ENCODE data around the gene ARFGEF2. TPM values are rescaled to one million over a fixed set of nuclear protein-coding genes. Genes with fewer than 3 reads are reported as not detected.
"Not testable (repeated sequence)": the region's sequence is repeated elsewhere in the genome, so short reads cannot be mapped to it uniquely, and the experiment has no call there.

ARFGEF2 gene
- total RNA-seq, 4 donors from 2014 or later = 29.9 to 84.7 (median 39.1) TPM

- no peaks in the 10 kb centered on the region for H3K27me3 ChIP-seq
- no peaks in the 10 kb centered on the region for H3K36me3 ChIP-seq
- peaks cover 19% of the 10 kb centered on the region for H3K4me1 ChIP-seq
- no peak overlapping the region for H3K4me3 ChIP-seq
- no peaks in the 10 kb centered on the region for H3K9me3 ChIP-seq
- no peak overlapping the region for H3K27ac ChIP-seq
- WGBS = 75% methylated on average over 1 of the region's 1 CpG
- TF ChIP-seq POLR2AphosphoS5 (IDR thresholded peaks at IDR 0.05) (no peak), CTCF (IDR thresholded peaks at IDR 0.05) (no peak), POLR2A (IDR thresholded peaks at IDR 0.05) (no peak), EP300 (IDR thresholded peaks at IDR 0.05) (no peak)
- no peak for DNase-seq (ENCODE audit: low spot score in 2 of 2)
These were observed 130.8 kb downstream of the ARFGEF2 start for GRCh38 chr20:49052334-49052733.

GRCh38 chr20:49054056-49054643 is 132.6 kb downstream of the ARFGEF2 start:
- WGBS = 84% methylated on average over 4 of the region's 4 CpGs

GRCh38 chr20:49063279-49063678 is 141.8 kb downstream of the ARFGEF2 start:
- DNase-seq (ENCODE audit: low spot score in 2 of 2) = no peak
- TF ChIP-seq CTCF (IDR thresholded peaks at IDR 0.05) = no peak
- no peak for TF ChIP-seq EP300 (IDR thresholded peaks at IDR 0.05)
- TF ChIP-seq POLR2AphosphoS5 (IDR thresholded peaks at IDR 0.05) = no peak
- TF ChIP-seq POLR2A (IDR thresholded peaks at IDR 0.05) = no peak
- H3K4me1 ChIP-seq = no peaks in the 10 kb centered on the region
- 93% methylated on average over 3 of the region's 3 CpGs for whole genome bisulfite sequencing
- no peak overlapping the region for H3K27ac ChIP-seq
- no peaks in the 10 kb centered on the region for H3K27me3 ChIP-seq
- H3K36me3 ChIP-seq = peaks cover 65% of the 10 kb centered on the region
- H3K9me3 ChIP-seq = no peaks in the 10 kb centered on the region
- H3K4me3 ChIP-seq = no peak overlapping the region

More at GRCh38 chr20:49054056-49054643, 132.6 kb downstream of the ARFGEF2 start:
- H3K9me3 ChIP-seq = no peaks in the 10 kb centered on the region
- H3K27me3 ChIP-seq = no peaks in the 10 kb centered on the region
- no peak for DNase-seq (ENCODE audit: low spot score in 2 of 2)
- no peak for TF ChIP-seq CTCF (IDR thresholded peaks at IDR 0.05)
- TF ChIP-seq POLR2A (IDR thresholded peaks at IDR 0.05) = no peak
- no peak for TF ChIP-seq POLR2AphosphoS5 (IDR thresholded peaks at IDR 0.05)
- no peak for TF ChIP-seq EP300 (IDR thresholded peaks at IDR 0.05)
- H3K4me1 ChIP-seq = peaks cover 11% of the 10 kb centered on the region
- H3K27ac ChIP-seq = no peak overlapping the region
- H3K4me3 ChIP-seq = no peak overlapping the region
- H3K36me3 ChIP-seq = peaks cover 5% of the 10 kb centered on the region

GRCh38 chr20:49074521-49074920 is 153.0 kb downstream of the ARFGEF2 start:
- no peak overlapping the region for H3K4me3 ChIP-seq
- no peak overlapping the region for H3K27ac ChIP-seq
- no peaks in the 10 kb centered on the region for H3K4me1 ChIP-seq
- peaks cover 97% of the 10 kb centered on the region for H3K36me3 ChIP-seq
- H3K27me3 ChIP-seq = no peaks in the 10 kb centered on the region
- no peaks in the 10 kb centered on the region for H3K9me3 ChIP-seq
- TF ChIP-seq POLR2AphosphoS5 (IDR thresholded peaks at IDR 0.05) = no peak
- no peak for TF ChIP-seq POLR2A (IDR thresholded peaks at IDR 0.05)
- no peak for TF ChIP-seq EP300 (IDR thresholded peaks at IDR 0.05)
- no peak for TF ChIP-seq CTCF (IDR thresholded peaks at IDR 0.05)
- 88% methylated on average over 2 of the region's 2 CpGs for WGBS
- no peak for DNase-seq (ENCODE audit: low spot score in 2 of 2)

GRCh38 chr20:49078310-49078709 is 156.8 kb downstream of the ARFGEF2 start:
- peaks cover 97% of the 10 kb centered on the region for H3K36me3 ChIP-seq
- H3K27ac ChIP-seq = no peak overlapping the region
- TF ChIP-seq CTCF (IDR thresholded peaks at IDR 0.05) (no peak), POLR2AphosphoS5 (IDR thresholded peaks at IDR 0.05) (no peak), EP300 (IDR thresholded peaks at IDR 0.05) (no peak), POLR2A (IDR thresholded peaks at IDR 0.05) (no peak)

GRCh38 chr20:49082295-49082694 is 160.8 kb downstream of the ARFGEF2 start:
- DNase-seq (ENCODE audit: low spot score in 2 of 2); H3K27ac ChIP-seq; H3K9me3 ChIP-seq; H3K4me1 ChIP-seq; H3K4me3 ChIP-seq; H3K27me3 ChIP-seq: not testable (repeated sequence)
- WGBS = 96% methylated on average over 12 of the region's 12 CpGs
- peaks cover 91% of the 10 kb centered on the region for H3K36me3 ChIP-seq

More at GRCh38 chr20:49078310-49078709, 156.8 kb downstream of the ARFGEF2 start:
- H3K4me1 ChIP-seq = no peaks in the 10 kb centered on the region
- H3K4me3 ChIP-seq = no peak overlapping the region
- DNase-seq (ENCODE audit: low spot score in 2 of 2) = no peak
- WGBS = 95% methylated on average over 3 of the region's 3 CpGs
- H3K27me3 ChIP-seq = no peaks in the 10 kb centered on the region
- H3K9me3 ChIP-seq = no peaks in the 10 kb centered on the region
